GM12878 (cell line): ENCODE measurements around the gene DUSP16. TPM values are rescaled to one million over a fixed set of nuclear protein-coding genes. Genes with fewer than 3 reads are reported as not detected.

Experiments used
- ATAC-seq: fragments of 200-7000 bp; cut with Tn5 transposase; 3 replicates; pipeline ENCODE4 v1.9.1; 2020; ENCODE audit warnings: mild to moderate bottlenecking, moderate library complexity
- BruUV-seq: library from RNA; stranded (reverse); fragments of 400-500 nt; replicated peaks from 2 replicates; lab custom pipeline; 2021; lab: Mats Ljungman, UMichigan
- CTCF ChIA-PET: fragments of 300-600 bp; sonication (Branson Sonifier 250); formaldehyde crosslinking; extraction: SDS; loops from one replicate; lab custom pipeline; 2021; ENCODE audit warnings: inconsistent platforms; lab: Yijun Ruan, JAX
- POLR2A ChIA-PET: fragments of 350-600 bp; formaldehyde crosslinking; extraction: SDS; loops from one replicate; lab custom pipeline; 2021; ENCODE audit warnings: inconsistent platforms; lab: Charles Lee
- RAD21 ChIA-PET: fragments of 300-600 bp; sonication (Branson Sonifier 250); formaldehyde crosslinking; loops from one replicate; lab custom pipeline; 2023; ENCODE audit warnings: antibody characterized with exemption; ENCODE audit not compliant: unreplicated experiment; lab: Charles Lee
- SMC1A ChIA-PET: fragments of 300-600 bp; sonication (Branson Sonifier 250); formaldehyde crosslinking; loops from one replicate; lab custom pipeline; 2023; ENCODE audit not compliant: unreplicated experiment, uncharacterized antibody; lab: Charles Lee
- DNase-seq: peaks from one replicate; pipeline ENCODE4 v3.0.0-alpha.2; 2011; ENCODE audit warnings: low read depth, low spot score
- FAIRE-seq: peaks from 3 replicates; lab custom pipeline; 2011; peaks lifted over from hg19 to GRCh38; lab: Jason Lieb, UNC
- H2AFZ ChIP-seq: 2 replicates; pipeline ENCODE4 v1.6.0; 2011; ENCODE audit warnings: low read depth, low read length, control low read depth; ENCODE audit not compliant: control insufficient read depth
- H3K27ac ChIP-seq: 2 replicates; pipeline ENCODE4 v1.5.1; 2011; ENCODE audit warnings: control low read depth; ENCODE audit not compliant: control insufficient read depth, insufficient read depth
- H3K27me3 ChIP-seq, 2 experiments: replicated peaks in 1 of 2; 2 replicates each; pipeline versions ENCODE4 v1.6.0 to v1.6.1; 2011; ENCODE audit warnings: low read length in 1 of 2; ENCODE audit not compliant: control insufficient read depth in 2 of 2, insufficient read depth in 2 of 2
- H3K36me3 ChIP-seq, 2 experiments: 2 replicates each; pipeline ENCODE4 v1.5.1; 2011; ENCODE audit warnings: low read length in 1 of 2; ENCODE audit not compliant: control insufficient read depth in 2 of 2, insufficient read depth in 2 of 2
- H3K4me1 ChIP-seq: 2 replicates; pipeline ENCODE4 v1.6.1; 2011; ENCODE audit warnings: mild to moderate bottlenecking, low read length, moderate library complexity, mixed read lengths; ENCODE audit not compliant: control insufficient read depth, insufficient read depth
- H3K4me2 ChIP-seq: 2 replicates; pipeline ENCODE4 v1.6.0; 2011; ENCODE audit warnings: control low read depth; ENCODE audit not compliant: control insufficient read depth, insufficient read depth
- H3K4me3 ChIP-seq: fragments of 200-600 bp; sonication (generic); 2 replicates; pipeline ENCODE4 v1.5.1; 2016
- H3K79me2 ChIP-seq: 2 replicates; pipeline ENCODE4 v1.6.0; 2011; ENCODE audit warnings: low read length; ENCODE audit not compliant: control insufficient read depth, insufficient read depth
- H3K9ac ChIP-seq: 2 replicates; pipeline ENCODE4 v1.8.0; 2011; ENCODE audit warnings: low read length, control low read depth, mixed read lengths; ENCODE audit not compliant: control insufficient read depth, insufficient read depth
- H3K9me3 ChIP-seq: replicated peaks from 3 replicates; pipeline ENCODE4 v1.5.1; 2011; ENCODE audit warnings: mild to moderate bottlenecking, low read length; ENCODE audit not compliant: control insufficient read depth, insufficient read depth
- H4K20me1 ChIP-seq: 2 replicates; pipeline ENCODE4 v1.6.0; 2011; ENCODE audit not compliant: control insufficient read depth, insufficient read depth
- EP300 ChIP-seq, 2 experiments: fragments of 150-350 bp in 1 of 2; IDR thresholded peaks; 2 replicates each; pipeline ENCODE4 v1.6.1; 2011 to 2012; ENCODE audit warnings: low read depth in 2 of 2, low read length in 2 of 2, borderline replicate concordance in 1 of 2, improper control_type of control experiment in 1 of 2, inconsistent platforms in 1 of 2; ENCODE audit not compliant: control insufficient read depth in 1 of 2
- HDGF ChIP-seq: fragments of 450-650 bp; IDR thresholded peaks from 2 replicates; pipeline ENCODE4 v1.6.1; 2016; ENCODE audit warnings: antibody characterized with exemption
- IRF4 ChIP-seq: IDR thresholded peaks from 2 replicates; pipeline ENCODE4 v1.6.1; 2011; ENCODE audit warnings: low read depth, low read length
- NFIC ChIP-seq: IDR thresholded peaks from 2 replicates; pipeline ENCODE4 v1.6.1; 2012; ENCODE audit warnings: low read depth, mild to moderate bottlenecking, inconsistent platforms, low read length, moderate library complexity
- ZNF24 ChIP-seq: fragments of 450-650 bp; IDR thresholded peaks from 2 replicates; pipeline ENCODE4 v1.6.1; 2017; ENCODE audit warnings: antibody characterized with exemption, mild to moderate bottlenecking
- WGBS: methylation state at CpG from one replicate; pipeline ENCODE4 v1.1.6; 2016; ENCODE audit warnings: low lambda C conversion rate; ENCODE audit not compliant: insufficient replicate concordance, insufficient coverage; ENCODE audit errors: missing lambda C conversion rate; 5-methylcytosine and 5-hydroxymethylcytosine counted together
- in situ Hi-C: fragments of 300-500 bp; cut with MboI; formaldehyde crosslinking; loops from 9 replicates; pipeline ENCODE4 v1.14.3; 2018; ENCODE audit warnings: mixed read lengths
- intact Hi-C: fragments of 100-400 bp; cut with micrococcal nuclease; formaldehyde crosslinking; loops from one replicate; pipeline ENCODE4 v1.14.2; 2022; ENCODE audit not compliant: unreplicated experiment
- polyA plus RNA-seq, 11 experiments: library from polyadenylated mRNA; depleted of rRNA in 4 of 11; unstranded in 6 of 11; stranded (reverse) in 5 of 11; fragments of >200 nt; fragmentation: Nextera tagmentation in 4 of 11; fragmentation: Illumina TruSeq in 1 of 11; extraction: Ambion mirVana in 4 of 11; extraction: Trizol in 1 of 11; gene quantifications; 1 replicate in 1 of 11; 2 replicates in 10 of 11; pipeline versions ENCODE4 v1.2.1 to v1.2.3, GENCODE V29; 2011 to 2016; ENCODE audit warnings: inconsistent platforms in 2 of 11, missing spikeins in 2 of 11, low read depth in 1 of 11
- total RNA-seq, 4 experiments: library from RNA; depleted of rRNA in 3 of 4; stranded (reverse); fragments of >200 nt in 3 of 4; fragmentation: Illumina TruSeq in 1 of 4; extraction: Trizol in 1 of 4; gene quantifications; 2 replicates each; pipeline versions ENCODE4 v1.2.1 to v1.2.3, GENCODE V29; 2013 to 2021
- TF ChIP-seq, protein P1 (sequence below): IDR thresholded peaks from 2 replicates; pipeline ENCODE4 v1.6.1; 2012; ENCODE audit warnings: low read depth, low read length, improper control_type of control experiment

Gene DUSP16
- total and polyA plus RNA-seq, 10 of the 15 experiments (the other 5 are each of a cell fraction or from before 2014, with no cell fraction given) = 3.9 to 75.3 (median 26.8) TPM

DNA sequence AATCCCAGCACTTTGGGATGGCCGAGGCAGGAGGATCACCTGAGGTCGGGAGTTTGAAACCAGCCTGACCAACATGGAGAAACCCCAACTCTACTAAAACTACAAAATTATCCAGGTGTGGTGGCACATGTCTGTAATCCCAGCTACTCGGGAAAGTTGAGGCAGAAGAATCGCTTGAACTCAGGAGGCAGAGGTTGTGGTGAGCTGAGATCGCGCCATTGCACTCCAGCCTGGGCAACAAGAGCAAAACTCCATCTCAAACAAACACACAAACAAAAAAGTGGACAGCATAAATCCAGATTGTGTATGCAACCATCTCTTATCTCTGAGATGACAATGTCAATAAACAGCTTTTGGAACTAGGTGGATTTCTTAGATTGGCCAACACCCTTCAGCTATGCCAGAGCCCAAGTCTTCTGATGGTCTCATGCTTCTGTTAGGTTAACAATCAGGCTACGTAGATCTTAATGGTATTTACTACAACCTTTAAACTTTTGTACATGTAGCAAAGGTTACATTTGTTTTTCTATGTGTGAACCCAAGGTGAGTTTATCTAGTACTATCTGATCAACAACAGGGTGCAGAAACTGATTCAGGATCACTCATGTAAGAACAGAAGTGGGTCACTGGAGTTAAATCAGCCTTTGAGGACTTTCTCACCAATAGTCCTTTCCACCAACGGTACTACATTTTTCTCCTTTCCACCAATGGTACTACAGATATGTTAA, 73.7 kb downstream of the DUSP16 start:
- Histone ChIP-seq H3K9ac (no peak overlapping the region), H2AFZ (no peak overlapping the region), H3K79me2 (peaks cover 2% of the 10 kb centered on the region), H3K36me3 (peaks cover 5 to 13% of the 10 kb centered on the region in 2 experiments)
- POLR2A ChIA-PET = interaction anchor here (5.2 kb wide), 1 partner anchor 15 kb away, joined by 51 read pairs; no protein-coding TSS in a partner anchor
- no peak for DNase-seq
- in situ Hi-C loops = no loop called here
- intact Hi-C loops = no loop called here
- no peak for TF ChIP-seq EP300 (IDR thresholded peaks at IDR 0.05; ENCODE audit: borderline replicate concordance in 1 of 2, control insufficient read depth in 1 of 2, low read depth in 2 of 2, low read length in 2 of 2)
- TF ChIP-seq, all 136 proteins: peak for 0
- no peaks in the 10 kb centered on the region for H3K27me3 ChIP-seq
- peaks cover 5% of the 10 kb centered on the region for H3K4me1 ChIP-seq
- BruUV-seq = no TSS peak
- CTCF ChIA-PET = interaction anchor here (10.6 kb wide), 1 partner anchor 15 kb away, joined by 72 read pairs; no protein-coding TSS in a partner anchor
- H3K4me2 ChIP-seq = no peak overlapping the region
- no peaks in the 10 kb centered on the region for H4K20me1 ChIP-seq
- WGBS = 87% methylated on average over 8 of the region's 8 CpGs
- no peak overlapping the region for H3K4me3 ChIP-seq
- RAD21 ChIA-PET = interaction anchor here (3.8 kb wide), 1 partner anchor 15 kb away, joined by 10 read pairs; no protein-coding TSS in a partner anchor
- SMC1A ChIA-PET = interaction anchor here (1.4 to 8.3 kb wide), 5 partner anchors 11 to 110 kb away, joined by 3 to 98 read pairs (median 26); no protein-coding TSS in a partner anchor
- no peaks in the 10 kb centered on the region for H3K9me3 ChIP-seq
- no peak overlapping the region for H3K27ac ChIP-seq
- FAIRE-seq (no peak), ATAC-seq (no peak)

DNA sequence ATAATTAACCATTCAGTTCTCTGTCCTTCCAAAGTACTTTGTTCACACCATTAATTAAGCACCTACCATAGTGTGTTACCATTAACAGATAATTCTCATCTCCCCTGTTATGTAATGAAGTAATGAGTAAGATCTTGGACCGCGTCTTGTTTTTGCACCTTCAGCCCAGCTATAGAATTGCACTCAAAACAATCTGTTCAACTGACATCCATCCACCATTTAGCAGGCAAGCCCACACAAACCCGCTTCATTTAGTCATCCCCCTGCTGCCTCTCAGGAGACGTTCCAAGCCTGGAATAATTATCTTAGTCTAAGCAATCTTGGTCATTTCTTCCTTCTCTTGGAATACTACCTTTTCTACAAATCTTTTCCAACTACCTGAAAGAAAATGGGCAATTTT, 74.4 kb downstream of the DUSP16 start:
- peaks cover 5 to 13% of the 10 kb centered on the region in 2 experiments for H3K36me3 ChIP-seq
- ChIA-PET CTCF (interaction anchor here (0.8 to 10.6 kb wide), 3 partner anchors 16 to 167 kb away, joined by 3 to 72 read pairs (median 3); partner anchors contain the start of gene DUSP16), POLR2A (interaction anchor here (1.1 to 5.2 kb wide), 5 partner anchors 9 to 30 kb away, joined by 3 to 51 read pairs (median 4); no protein-coding TSS in a partner anchor), SMC1A (interaction anchor here (0.7 to 8.3 kb wide), 11 partner anchors 11 to 202 kb away, joined by 3 to 98 read pairs (median 3); partner anchors contain the start of gene DUSP16), RAD21 (interaction anchor here (0.7 to 3.9 kb wide), 7 partner anchors 14 to 248 kb away, joined by 3 to 56 read pairs (median 10); no protein-coding TSS in a partner anchor)
- TF ChIP-seq ZNF24 (no peak), IRF4 (no peak), NFIC (no peak), HDGF (no peak)
- TF ChIP-seq, protein P1, sequence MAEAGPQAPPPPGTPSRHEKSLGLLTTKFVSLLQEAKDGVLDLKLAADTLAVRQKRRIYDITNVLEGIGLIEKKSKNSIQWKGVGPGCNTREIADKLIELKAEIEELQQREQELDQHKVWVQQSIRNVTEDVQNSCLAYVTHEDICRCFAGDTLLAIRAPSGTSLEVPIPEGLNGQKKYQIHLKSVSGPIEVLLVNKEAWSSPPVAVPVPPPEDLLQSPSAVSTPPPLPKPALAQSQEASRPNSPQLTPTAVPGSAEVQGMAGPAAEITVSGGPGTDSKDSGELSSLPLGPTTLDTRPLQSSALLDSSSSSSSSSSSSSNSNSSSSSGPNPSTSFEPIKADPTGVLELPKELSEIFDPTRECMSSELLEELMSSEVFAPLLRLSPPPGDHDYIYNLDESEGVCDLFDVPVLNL = no peak
- no TSS peak for BruUV-seq
- ATAC-seq = no peak
- intact Hi-C loops (no loop called here), in situ Hi-C loops (no loop called here)
- DNase-seq = no peak
- H3K79me2 ChIP-seq = peaks cover 4% of the 10 kb centered on the region
- WGBS = 84% methylated on average over 4 of the region's 4 CpGs
- no peak overlapping the region for H3K9ac ChIP-seq
- FAIRE-seq = no peak
- no peak overlapping the region for H3K27ac ChIP-seq
- no peaks in the 10 kb centered on the region for H3K27me3 ChIP-seq
- H2AFZ ChIP-seq = no peak overlapping the region
- H4K20me1 ChIP-seq = no peaks in the 10 kb centered on the region
- H3K4me1 ChIP-seq = peaks cover 8% of the 10 kb centered on the region
- H3K4me2 ChIP-seq = no peak overlapping the region
- H3K4me3 ChIP-seq = no peak overlapping the region
- H3K9me3 ChIP-seq = no peaks in the 10 kb centered on the region
